GM18526 (cell line): ENCODE measurements around the gene CDK15.

Source experiments
- POLR2A ChIP-seq: IDR thresholded peaks from 3 replicates; pipeline ENCODE4 v1.6.1; 2011; ENCODE audit not compliant: insufficient read length; ENCODE audit errors: extremely low read depth

Gene CDK15

DNA sequence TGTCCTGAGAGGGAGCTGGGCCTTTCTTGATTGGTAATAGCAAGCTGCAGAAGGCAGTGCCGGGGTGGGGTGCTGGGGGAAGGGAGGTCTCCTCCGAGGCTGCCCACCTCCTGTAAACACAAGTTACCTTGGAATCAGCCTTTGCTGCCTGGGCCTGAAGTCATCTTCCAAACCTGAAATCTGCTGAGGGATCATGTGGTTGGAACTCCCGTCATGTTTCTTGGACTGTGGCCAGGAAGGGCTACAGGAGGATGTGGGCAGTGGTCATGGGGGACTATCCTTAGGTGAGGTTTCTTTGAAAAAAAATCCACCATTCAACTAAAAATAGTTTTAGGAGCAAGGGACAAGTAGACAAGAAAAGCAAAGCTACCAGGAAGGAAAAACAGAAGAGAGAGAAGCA, 74.2 kb downstream of the CDK15 start:
- TF ChIP-seq POLR2A: no peak

DNA sequence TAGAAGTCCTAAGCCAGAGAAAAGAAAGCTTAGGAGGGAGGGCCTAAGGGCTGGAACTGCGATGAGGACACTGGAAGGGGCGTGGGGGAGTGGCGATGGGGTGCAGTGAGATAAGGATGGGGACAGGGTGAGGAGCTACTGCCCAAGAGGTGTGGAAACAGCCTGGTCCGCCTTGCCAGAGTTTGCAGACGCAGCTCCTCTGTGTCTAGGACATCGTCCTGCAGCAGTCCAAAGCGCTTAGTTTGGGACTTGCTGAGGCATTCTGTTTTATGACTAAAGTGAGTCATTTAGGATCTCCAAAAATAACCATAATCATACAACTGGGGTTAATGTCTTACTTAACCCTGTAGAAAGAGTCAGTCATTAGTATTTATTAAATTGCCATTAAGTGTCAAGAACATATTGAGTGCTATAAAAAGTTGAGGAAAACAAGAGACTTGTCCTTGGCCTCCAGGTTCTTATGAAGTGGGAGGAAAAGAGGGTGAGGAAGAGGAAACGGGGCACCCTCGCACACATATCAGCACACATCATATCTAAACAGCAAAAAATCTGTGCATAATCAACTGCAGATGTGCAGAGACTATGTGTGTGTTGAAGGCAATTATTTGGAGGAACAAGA, 74.8 kb downstream of the CDK15 start:
- TF ChIP-seq POLR2A: peak; percentile 34

DNA sequence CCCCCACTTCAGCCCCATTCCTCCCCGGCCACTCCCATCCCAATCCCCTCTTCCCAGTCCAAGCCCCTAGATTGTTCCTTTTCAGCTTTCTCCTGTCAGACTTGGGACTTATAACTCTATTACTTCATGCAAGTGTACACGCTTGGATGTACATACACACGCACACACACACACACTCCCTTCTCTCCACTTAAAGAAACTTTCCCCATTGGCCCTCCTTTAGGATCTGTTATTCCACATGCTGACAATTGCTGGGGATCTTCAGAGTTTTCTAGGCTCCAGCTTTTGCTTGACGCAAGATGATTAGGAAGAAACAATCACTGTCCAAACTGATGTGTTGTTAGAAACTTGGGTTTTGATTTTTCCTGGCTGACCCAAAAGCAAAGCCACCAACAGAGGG, 75.4 kb downstream of the CDK15 start:
- TF ChIP-seq POLR2A: no peak

DNA sequence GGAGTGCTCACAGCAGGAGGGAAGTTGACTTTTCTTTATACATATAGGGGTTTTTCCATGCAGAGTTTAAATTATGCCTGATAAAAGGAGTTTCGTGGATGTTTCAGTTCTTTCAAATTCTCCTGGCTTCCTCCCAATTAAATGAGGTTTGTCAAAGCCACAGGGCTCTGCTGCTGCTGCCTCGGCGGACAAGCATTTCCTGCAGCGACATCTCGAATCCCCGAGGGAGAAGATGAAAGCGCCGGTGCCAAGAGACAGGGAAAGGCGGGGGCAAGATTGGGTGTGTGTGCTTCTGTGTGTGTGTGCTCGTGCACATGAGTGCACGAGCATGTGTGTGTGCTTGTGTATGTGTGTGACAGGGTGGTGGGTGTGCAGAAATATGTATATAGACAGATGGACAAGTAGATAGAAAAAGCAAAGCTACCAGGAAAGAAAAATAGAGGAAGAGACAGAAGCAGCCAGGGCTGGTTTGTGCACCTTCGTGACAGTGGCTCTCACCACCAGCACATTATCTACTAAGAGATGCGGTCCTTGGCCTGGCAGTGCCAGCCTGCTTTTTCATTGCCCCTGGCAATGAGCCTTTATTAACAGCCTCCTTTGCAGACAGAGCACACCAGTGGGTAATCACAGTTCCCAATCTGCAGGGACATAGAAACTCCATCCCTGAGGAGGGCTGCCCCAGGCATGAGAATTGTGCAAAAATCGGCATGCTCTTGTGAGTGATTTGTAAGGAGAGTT, 76.2 kb downstream of the CDK15 start:
- no peak for TF ChIP-seq POLR2A

DNA sequence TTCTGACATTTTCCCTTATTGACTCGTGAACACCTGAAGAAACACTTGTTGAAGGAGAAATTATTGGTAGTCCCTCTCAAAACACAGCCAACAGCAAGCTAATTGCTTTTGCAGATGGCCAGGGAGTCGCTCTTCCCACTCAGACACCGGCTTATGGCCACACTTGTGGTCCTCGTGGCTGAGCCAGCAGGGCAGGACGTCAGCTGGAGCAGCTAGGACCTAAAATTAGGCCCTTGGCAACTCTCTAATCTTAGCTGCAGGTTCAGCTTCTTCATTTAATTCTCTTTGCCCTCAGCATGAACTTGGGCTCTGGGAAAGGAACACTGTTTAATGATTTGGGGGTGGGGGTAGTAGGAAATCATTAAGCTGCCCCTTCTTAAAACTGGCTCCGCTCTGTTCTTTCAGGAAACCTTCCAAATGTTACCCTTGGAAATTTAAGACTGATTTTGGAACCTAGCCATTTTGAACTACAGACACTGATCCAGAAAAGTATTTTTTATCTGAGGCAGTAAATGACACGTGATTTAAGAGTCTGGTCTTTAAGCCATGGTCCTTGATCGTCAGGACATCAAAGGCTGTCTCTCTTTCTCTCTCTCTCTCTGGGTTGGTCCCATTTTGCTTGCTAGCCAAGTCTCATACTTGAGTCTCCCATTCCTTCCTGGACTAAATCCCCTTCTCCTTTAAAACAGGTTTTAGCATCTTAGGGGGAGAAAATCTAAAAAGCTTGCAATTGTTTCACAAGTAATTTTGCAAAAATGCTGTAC, 77.5 kb downstream of the CDK15 start:
- TF ChIP-seq POLR2A: no peak

DNA sequence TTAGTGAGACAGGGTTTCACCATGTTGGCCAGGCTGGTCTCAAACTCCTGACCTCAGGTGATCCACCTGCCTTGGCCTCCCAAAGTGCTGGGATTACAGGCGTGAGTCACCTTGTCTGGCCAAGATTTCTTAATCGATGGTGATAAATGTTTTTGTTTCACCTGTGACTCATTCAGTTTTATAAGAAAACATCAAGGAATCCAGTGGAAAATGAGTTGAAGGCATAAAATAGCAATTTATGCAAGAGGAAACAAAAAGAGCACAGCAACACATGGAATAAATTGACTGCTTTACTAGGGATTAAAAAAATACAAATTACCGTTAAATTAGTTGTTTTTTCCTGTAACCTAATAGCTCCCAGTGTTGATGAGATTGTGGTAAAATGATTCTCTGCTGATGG, 80.2 kb downstream of the CDK15 start:
- no peak for TF ChIP-seq POLR2A

DNA sequence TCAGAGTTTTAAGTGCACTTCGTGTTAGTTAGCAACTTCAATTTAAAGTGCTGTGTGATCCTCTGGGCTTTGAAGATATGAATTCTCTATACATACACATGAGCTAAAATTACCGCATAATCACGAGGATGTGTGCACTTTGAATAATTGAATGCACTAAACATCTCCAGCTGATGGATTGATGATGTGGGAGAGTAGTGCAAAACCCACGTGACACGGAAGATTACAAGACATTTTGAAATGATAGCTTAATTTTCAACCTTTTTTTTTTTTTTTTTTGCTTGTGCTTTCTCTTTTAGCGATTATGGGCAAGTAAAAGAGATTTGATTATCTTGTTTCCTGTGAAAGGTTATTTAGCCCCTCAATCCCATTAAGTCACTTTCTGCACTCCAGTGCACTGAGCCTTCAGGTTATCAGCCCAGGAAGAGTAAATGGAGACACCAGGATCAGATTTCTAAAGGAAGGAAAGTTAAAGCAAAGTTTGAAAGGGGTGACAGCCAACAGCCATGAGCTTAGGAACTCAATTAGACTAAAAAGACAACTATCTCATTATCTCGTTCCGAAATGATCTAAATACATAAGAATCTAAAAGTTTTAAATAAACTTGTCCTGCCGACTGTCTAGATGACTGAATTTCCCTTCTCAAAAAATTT, 81.6 kb downstream of the CDK15 start:
- TF ChIP-seq POLR2A: no peak

DNA sequence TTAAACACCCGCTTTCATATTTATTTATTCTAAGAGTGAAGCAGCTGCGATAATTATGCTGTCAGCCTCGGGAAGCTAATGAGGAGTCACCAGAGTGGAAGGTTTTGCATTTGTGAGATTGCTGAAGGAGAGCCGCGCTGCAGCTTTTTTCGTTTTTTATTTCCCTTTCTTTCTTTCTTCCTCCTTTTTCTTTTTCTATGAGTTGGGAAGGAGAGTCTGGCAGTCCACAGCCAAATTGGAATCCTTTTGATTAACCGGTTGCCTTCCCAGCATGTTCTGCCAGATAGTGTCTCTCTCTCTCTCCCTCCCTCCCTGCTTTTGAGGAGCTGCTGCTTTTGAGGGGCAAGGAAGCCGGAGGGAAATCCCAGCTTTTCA, 82.1 kb downstream of the CDK15 start:
- no peak for TF ChIP-seq POLR2A

DNA sequence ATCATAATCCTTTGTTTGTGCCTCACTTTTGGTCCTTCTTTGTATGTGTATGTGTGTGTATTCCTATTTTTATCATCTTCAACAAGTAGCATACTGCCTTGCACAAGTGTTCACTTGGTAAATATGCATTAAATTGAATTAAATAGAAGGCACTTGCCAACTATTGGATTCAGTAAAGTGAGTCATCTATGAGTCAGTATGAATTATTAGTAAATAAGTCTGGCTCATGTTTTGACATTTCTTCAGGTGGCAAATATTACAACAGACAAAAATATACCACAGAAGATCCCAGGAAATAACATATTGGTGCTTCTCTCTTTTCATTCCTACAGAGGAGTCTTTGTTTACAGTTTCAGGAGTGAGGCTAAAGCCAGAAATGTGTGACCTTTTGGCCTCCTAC, 84.1 kb downstream of the CDK15 start:
- TF ChIP-seq POLR2A: no peak

DNA sequence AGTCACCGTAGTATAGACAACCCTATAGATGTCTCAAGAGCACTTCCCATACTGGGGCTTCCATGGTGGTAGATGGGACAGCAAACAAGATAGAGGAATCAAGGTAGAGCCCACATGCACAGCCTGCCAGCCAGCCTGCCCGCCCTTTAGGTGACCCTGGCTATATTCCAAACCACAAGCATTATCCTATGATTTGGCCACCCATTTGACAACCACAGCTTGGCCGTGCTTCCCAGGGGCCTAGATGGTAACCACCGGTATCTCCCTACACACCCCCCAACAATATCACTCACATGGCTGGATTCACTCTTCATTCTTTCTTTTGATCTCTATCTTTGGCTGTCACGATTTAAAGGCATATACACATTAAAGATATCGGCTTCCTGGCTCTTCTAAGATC, 85.3 kb downstream of the CDK15 start:
- no peak for TF ChIP-seq POLR2A

DNA sequence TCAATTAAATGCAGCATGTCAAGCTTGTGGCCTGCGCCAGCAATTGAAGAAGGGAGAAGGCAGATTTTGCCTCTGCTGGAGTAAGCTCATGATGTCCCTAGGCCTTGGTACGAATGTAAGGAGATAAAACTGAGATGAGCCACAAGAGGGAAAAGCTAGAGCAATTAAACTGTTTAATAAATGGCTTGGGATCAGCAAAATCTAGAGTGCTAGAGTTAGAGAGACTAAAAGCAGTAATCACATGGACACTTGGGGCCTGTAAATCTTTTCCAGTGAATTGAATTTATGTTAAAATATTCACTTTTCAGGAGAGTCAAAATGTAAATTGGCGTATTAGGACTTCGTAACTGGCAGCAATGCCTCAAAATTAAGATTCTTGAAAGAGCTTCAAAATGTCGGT, 86.2 kb downstream of the CDK15 start:
- TF ChIP-seq POLR2A: no peak

DNA sequence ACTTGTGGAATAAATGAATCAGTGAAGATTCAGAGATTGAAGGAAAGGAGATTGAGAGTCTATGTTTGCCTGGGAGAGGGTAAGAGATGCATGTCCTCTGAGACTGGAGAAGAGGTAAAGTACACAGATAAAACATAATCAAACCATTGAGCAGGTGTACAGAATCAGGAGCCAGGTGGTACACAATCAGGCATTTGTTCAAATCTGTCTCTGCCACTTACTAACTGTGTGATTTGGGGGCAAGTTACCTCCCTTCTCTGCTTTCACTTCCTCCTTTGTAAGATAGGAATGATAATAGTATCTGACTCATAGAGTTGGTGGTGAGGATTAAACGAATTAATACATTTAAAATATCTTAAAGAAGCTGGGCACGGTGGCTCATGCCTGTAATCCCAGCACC, 94.0 kb downstream of the CDK15 start:
- no peak for TF ChIP-seq POLR2A

DNA sequence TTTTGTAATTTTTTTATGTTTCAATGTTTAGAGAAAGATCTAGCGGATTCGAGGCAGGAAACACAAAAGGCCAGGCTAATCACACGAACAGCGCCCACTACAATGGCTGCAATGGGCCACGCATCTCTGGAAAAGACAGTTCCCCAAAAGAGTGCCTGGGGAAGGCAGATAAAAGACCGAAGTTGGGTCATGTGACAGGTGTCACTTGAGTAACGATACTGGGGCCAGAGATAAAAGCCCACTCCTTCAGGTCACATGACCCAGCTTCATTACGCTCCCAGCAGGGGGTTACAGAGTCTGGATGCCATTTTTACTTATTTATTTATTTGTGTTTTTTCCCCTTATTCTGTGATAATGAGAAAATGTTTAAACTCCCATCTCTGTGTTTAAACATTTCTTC, 95.4 kb downstream of the CDK15 start:
- no peak for TF ChIP-seq POLR2A

DNA sequence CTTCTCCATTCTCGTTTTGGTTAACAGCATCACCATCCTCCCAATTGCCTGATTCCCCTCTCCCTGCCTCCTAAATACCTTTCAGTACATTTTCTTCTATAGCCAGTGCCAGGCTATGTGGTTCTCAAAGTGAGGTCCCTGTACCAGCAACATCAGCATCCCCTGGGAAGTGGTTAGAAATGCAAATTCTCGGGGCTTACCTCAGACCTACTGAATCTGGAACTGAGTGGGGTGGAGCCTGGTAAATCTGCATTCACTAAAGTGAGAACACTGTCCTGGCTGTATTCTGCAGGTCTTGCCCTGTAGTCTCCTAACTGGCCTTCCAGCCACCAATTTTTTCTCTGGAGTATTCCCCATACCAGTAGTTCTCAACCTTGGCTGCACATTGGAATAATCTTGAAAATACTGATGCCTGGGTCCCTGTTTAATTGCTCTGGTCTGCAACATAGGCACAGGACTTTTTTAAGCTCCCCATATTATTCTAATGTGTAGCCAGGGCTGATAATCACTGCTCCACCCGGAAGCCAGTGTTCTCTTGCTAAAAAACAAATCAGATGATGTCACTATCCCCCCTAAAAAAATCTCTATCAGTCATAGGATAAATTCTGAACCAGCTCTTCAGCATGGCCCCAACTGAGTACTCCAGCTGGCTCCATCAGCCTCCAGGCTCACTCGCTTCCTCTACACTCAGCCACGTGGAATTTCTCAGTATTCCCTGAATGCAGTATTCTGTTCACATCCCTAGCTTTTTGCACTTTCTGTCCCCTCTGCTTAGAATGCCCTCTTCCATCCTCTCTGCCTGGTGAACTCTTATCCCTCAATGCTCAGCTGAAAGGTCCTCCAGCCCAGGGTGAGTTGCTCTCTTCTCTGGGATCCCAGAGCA, 98.4 kb downstream of the CDK15 start:
- no peak for TF ChIP-seq POLR2A
